ENCODE measurements around the gene MRRF. TPM values are rescaled to one million over a fixed set of nuclear protein-coding genes. Genes with fewer than 3 reads are reported as not detected.

MRRF gene
- total RNA-seq: 41.8 and 45.7 TPM in 2 replicates

GRCh38 chr9:122264360-122265148 is at the start of gene MRRF, which contains the start of gene RBM18:
Gene MRRF (plus strand): TSS chr9:122264882. CDS start chr9:122270892, 6,010 bp downstream.
Gene RBM18 (minus strand): TSS chr9:122264840. CDS start chr9:122261492, 3,348 bp downstream.

GRCh38 chr9:122228568-122229484 is 35.9 kb upstream of the MRRF start, which contains the start of gene LHX6:
Gene LHX6 (minus strand): TSS chr9:122228957. CDS start chr9:122228740, 217 bp downstream.

GRCh38 chr9:122370869-122371755 is 106.4 kb downstream of the MRRF start, which contains the start of gene PTGS1:
Gene PTGS1 (plus strand): TSS chr9:122371024. CDS start chr9:122371085, 61 bp downstream.

Small RNAs within 50 kb of the gene (small RNA-seq; reads per million reads assigned to genes)
- gene AL162424.1 (ENCODE audit: low replicate concordance): not detected

Other genes starting within 250 kb of the MRRF start
- 6.1 and 6.2 TPM in 2 replicates for gene TTLL11, start 171.6 kb upstream of the MRRF start, total RNA-seq
- 22.8 and 24.3 TPM in 2 replicates for gene NDUFA8, start 105.1 kb upstream of the MRRF start, total RNA-seq
- 0.29 TPM in 1 of 2 replicates, not detected in the other for gene MORN5, start 105.0 kb upstream of the MRRF start, total RNA-seq
- gene LHX6, start 35.9 kb upstream of the MRRF start, total RNA-seq: under 0.01 TPM in 1 of 2 replicates, not detected in the other
- gene RBM18, start within 50 bp of the MRRF start, total RNA-seq: 11.0 and 11.2 TPM in 2 replicates
- 4.6 and 39.2 TPM in 2 replicates for gene PTGS1, start 106.1 kb downstream of the MRRF start, total RNA-seq
- not detected in 2 replicates for gene OR1J1, start 213.0 kb downstream of the MRRF start, total RNA-seq
- not detected in 2 replicates for gene OR1J2, start 245.9 kb downstream of the MRRF start, total RNA-seq

Data from placental pericyte (primary cell).